Epidermal melanocyte (primary cell): ENCODE data around the gene ARL6IP4.

ENCODE experiments used
- DNase-seq: peaks from one replicate; pipeline ENCODE4 v3.0.0; 2011; ENCODE audit warnings: low spot score; ENCODE audit not compliant: insufficient read length

ARL6IP4 gene

DNA sequence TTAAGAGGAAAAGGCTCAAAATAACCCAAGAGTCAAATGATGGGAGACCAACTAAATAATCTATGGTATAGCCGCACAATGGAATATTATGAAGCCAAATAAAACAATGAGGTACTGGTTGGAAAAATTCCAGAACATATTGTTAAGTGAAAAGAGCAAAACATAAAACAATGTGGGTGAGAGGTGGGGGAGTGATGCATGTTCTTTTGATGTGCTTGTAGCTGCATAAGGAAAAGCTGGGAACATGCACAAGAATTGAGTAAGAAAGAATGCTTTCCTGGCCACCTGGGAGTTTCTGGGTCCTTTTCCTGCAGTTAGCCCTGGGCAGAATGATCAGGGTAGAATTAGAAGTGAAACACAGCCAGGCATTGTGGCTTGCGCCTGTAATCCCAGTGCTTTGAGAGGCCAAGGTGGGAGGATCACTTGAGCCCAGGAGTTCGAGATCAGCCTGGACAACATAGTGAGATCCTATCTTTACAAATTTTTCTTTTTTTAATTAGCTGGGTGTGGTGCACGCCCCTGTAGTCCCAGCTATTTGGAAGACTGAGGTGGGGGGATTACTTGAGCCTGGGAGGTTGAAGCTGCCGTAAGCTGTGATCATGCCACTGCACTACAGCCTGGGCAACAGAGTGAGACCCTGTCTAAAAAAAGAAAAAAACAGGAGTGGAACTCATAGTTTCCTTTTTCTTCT lies 22.1 kb upstream of the ARL6IP4 start:
- DNase-seq = no peak

DNA sequence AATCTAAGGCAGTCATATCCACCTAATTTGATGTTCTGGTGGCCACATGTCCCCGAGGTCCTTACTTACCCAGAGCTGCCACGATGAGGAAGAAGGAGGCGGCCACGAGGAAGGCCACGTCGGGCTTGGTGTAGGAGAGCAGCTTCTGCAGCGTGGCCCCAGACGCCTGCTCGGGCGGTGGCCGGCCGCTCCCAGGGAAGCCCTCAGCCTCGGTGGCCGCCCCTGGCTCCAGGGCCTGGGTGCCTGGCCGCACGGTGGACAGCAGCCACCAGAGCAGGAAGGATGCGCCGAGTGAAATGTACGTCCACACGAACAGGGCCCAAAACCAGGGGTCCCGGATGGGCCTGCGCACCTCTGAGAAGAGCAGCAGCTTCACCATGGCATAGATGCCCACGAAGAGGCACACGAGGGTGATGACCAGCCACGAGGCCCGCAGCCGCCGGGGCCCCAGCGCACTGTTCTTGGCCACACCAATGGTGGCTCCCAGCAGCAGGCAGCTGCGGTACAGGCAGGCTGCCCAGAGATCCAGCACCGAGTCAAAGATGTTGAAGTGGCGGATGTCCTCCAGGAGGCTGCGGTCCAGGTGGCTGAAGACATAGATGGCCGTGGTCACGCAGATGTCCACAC lies 20.8 kb upstream of the ARL6IP4 start:
- no peak for DNase-seq

GRCh38 chr12:122960193-122960569 lies 20.3 kb upstream of the ARL6IP4 start:
- no peak for DNase-seq

DNA sequence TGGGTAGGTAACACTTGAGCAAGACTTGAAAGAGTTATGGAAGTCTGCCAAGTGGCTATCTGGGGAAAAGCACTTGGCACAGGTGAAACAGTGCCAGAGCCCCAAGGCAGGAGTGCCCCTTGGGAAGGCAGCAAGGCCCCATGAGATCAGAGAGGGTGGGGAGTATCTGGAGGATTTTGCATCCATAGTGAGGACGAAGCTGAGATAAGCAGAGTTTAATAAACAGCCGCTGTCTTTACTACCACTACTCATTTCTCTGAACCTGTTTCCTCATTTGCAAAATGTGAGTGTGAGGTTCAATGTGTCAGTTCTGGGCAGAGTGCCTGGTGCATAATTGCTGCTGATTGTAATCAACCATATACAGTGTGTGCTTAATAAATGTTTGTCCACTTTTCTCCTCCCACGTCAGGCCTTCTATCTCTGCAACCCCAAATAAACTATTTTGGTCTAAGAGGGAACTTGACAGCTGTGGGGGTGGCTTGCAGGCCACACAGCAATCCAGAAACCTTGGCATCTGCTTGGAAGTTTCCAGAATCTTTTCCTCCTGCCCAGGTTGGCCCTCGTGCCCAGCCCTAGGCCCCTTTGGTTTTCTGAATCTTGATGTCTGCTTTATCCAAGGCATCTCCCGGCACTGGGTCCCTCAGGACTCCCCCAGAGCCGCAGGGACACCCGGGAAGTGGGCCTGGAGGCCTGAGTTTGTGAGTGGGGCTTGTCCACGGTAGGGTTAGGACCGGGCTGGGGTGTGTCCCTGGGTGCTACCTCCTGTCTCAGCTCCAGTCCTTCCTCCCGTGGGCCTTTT lies 18.8 kb upstream of the ARL6IP4 start:
- DNase-seq = no peak

GRCh38 chr12:122963941-122964265 lies 16.6 kb upstream of the ARL6IP4 start:
- DNase-seq = no peak

DNA sequence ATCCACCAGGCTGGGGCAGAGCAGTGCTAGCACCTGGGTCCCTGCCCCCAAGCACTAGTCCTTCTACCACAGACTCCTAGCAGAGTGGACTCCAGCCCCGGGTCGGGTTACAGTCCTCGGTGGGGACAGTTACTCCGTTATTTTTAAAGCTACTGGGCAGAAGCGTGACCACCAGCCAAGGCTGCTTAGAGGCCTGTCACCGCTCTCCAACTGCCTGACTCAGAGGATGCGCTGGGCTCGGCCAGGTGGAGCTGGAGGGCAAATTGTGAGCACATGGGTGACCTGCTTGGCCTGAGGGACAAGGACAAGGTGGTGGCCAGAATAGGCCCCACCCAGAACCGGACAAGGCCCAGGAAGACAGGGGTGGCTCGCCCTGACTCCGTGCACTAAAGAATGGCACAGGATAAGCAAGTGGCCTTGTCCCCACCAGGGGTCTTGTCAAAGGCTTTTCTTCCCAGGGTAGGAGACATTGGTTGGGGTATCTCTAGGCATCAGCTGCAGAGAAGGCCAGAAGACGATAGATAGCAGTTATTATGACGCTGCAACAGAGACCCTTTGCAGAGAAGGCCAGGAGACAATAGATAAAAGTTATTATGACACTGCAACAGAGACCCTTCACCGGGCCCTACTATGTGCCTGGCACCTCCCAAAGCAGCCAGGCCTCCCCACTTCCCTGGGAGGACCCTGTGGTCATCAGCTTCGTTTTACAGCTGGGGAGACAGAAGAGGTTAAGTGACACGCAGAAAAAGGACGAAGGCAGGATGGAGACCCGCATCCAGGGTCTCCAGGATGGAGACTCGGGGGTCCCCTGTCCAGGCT lies 15.8 kb upstream of the ARL6IP4 start:
- DNase-seq = no peak

- DNase-seq = no peak
Measured at GRCh38 chr12:122965321-122965751, 15.1 kb upstream of the ARL6IP4 start.

DNA sequence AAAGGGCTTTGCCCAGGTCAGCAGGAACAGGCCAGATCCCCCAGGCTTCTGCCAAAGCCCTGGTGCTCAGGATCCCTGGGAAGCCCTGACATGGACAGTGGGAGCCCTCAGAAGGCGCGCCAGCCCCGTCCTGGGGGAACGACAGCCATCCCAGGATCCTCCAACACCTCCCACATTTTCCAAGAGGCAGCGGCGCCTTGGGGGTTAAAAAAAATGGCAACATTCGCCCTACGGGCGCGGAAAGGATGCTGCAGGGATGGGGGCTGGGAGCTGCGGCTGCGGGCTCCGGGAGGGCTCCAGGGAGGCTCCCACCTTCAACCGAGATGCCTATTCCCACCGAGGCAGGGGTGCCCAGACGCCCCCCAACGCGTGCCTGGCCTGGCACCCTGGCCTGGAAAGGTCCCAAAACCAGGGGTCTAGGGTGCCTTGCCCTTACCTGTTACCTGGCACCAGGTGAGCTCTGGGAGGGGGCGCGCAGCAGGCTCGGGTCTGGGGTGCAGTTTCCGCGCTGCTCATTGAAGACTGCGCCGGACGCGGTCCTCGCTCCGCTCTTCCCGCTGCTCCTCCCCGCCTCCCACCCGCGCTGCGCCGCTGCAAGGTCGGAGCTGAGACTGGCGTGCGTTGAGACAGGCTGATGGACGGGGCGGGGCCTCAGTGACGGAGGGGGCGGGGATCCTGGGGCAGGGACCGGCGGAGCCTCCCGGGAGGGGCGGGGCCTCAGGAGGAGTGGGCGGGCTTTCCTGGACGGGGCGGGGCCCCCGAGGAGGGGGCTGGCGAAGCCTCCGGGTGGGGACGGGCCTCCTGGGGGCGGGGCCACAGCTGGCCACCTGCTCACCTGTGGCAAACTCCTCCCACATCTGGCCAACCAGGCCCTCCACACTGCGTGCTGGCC lies 14.4 kb upstream of the ARL6IP4 start, which contains the start of gene ABCB9:
Gene ABCB9, minus strand, starts transcription at position 613 of the 892 bp plus-strand sequence. CDS start 6,228 bp downstream, outside the sequence.
- DNase-seq = peak; percentile 94

GRCh38 chr12:122966743-122967550 lies 13.5 kb upstream of the ARL6IP4 start:
- DNase-seq = no peak

GRCh38 chr12:122968104-122968503 lies 12.4 kb upstream of the ARL6IP4 start:
- no peak for DNase-seq

DNA sequence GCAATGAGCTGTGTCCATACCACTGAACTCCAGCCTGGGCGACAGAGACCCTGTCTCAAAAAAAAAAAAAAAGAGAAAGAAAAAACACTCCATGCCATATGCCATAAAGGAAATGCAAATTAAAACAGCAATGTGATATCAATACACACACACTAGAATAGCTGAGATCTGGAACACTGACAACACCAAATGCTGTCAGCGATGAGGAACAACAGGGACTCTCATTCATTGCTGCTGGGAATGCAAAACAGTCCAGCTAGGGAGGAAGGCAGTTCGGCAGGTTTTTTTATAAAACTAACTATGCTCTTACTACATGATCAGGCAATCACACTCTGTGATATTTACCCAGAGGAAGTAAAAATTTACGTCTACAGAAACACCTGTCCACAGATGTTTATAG lies 10.8 kb upstream of the ARL6IP4 start:
- DNase-seq = no peak

DNA sequence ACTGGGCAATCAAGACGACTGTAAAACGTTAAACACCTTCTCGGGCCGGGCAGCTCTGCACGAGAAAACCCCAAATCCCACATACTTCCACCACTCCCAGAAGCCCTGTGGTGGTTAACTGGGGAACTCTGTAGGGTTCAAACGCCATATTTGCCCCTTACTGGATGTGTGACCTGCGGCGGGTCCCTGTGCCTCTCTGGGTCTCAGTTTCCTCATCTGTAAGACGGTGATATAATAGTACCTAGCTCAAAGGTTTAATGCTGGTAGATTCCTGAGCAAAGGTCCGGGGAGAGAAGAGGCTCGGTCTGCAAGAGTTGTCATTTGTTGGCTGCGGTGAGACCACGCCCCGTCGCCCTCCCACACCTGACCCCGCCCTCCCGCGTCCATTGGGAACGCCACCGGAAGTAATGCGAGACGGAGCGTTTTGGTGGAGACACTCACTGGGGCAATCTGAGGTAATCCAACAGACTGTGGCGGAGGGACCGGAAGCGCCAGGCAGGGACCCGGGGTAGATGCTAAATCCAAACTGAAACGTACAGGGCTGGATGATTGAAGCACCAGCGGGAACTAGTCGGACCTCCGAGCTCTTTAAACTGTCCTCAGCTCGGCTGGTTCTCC lies 6.1 kb upstream of the ARL6IP4 start:
- peak; percentile 90 for DNase-seq

- DNase-seq = peak; percentile 92
Measured at GRCh38 chr12:122974892-122975789, 5.3 kb upstream of the ARL6IP4 start, which contains the start of gene OGFOD2. Gene OGFOD2 (plus strand): TSS chr12:122975244. CDS start chr12:122975252, 8 bp downstream.

DNA sequence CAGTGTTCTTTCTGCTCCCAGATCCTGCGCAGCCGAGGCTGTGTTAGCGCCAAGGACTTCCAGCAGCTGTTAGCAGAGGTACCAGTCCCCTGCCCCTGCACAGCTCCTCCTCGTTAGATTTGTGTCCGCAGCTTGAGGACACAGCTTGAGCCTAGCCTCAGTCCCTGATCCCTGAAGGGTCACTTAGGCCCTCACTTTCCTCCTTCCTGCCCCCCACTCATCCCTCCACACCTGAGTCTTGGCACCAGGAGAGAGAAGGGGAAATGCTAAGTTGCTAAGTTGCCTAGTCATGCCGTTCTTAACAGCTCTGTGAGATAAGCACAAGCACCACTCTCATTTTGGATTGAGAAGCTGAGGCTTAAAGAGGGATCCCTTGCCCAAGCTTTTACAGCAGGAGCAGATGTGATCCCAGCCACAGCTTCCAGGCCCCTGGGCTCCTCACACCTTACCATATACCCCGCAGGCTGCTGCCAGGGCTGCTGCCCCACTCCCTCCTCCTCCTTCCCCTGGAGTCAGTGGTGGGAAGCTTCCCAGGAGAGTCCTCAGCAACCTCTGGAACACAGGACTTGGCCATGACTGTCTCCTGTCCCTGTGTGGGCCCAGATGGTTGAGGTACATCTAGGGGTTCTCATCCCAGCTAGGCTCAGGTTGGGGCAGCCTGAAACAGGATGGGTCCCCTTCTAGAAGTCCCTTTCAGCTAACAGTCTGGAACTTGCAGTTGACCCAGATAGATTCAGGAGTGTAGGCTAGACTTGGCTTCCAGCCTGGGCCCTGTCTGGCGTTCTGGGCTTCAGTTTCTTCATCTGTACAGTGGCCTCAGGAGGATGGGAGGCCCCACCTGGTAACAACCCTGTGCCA lies 4.5 kb upstream of the ARL6IP4 start:
- no peak for DNase-seq

- DNase-seq = no peak
Measured at GRCh38 chr12:122976648-122976975, 3.9 kb upstream of the ARL6IP4 start.

DNA sequence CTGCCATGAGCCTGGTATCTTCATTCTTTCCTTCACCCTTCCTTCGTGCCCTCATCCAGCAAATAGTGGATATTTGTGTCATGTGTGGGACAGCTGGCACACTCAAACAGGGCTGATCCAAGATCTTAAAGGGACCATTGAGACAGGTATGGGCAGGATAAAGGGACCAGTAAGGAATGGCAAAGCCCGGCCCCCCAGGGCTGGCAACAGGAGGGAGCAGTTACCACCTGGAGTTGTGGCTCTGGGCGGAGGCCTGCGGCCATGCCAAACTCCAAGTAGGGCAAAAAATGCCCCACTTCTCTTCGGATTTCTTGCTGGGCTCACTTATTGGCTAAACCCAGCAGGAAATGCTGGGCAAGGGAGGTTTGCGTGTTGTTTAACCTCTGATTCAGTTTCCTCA lies 3.3 kb upstream of the ARL6IP4 start:
- no peak for DNase-seq

- no peak for DNase-seq
Measured at GRCh38 chr12:122977655-122978392, 2.7 kb upstream of the ARL6IP4 start.
